Neutrophil (primary cell): ENCODE results near the gene GNA14.

Experiments used
- H3K27ac ChIP-seq: fragments of 200-600 bp; sonication (generic); 2 replicates; pipeline ENCODE4 v1.5.1; 2016; ENCODE audit warnings: mild to moderate bottlenecking, moderate library complexity
- H3K27me3 ChIP-seq: fragments of 200-600 bp; sonication (generic); 2 replicates; pipeline ENCODE4 v1.6.0; 2016; ENCODE audit warnings: mild to moderate bottlenecking
- H3K36me3 ChIP-seq: fragments of 200-600 bp; sonication (generic); 2 replicates; pipeline ENCODE4 v1.5.1; 2017
- H3K4me1 ChIP-seq, 2 experiments: fragments of 200-600 bp in 1 of 2; sonication (generic) in 1 of 2; 1 replicate in 1 of 2; 2 replicates in 1 of 2; pipeline versions ENCODE4 v1.5.1 to v1.6.1; 2013 to 2016; ENCODE audit warnings: low read depth in 1 of 2, low read length in 1 of 2, mild to moderate bottlenecking in 1 of 2, moderate library complexity in 1 of 2; ENCODE audit not compliant: control insufficient read depth in 1 of 2, insufficient read depth in 1 of 2
- H3K4me3 ChIP-seq, 2 experiments: fragments of 200-600 bp in 1 of 2; sonication (generic) in 1 of 2; 1 replicate in 1 of 2; 2 replicates in 1 of 2; pipeline ENCODE4 v1.5.1; 2013 to 2016; ENCODE audit warnings: low read depth in 1 of 2, low read length in 1 of 2, mild to moderate bottlenecking in 1 of 2, moderate library complexity in 1 of 2
- H3K9me3 ChIP-seq: fragments of 200-600 bp; sonication (generic); 2 replicates; pipeline ENCODE4 v1.5.1; 2016
- TF ChIP-seq, protein P1 (sequence below): fragments of 200-600 bp; sonication (generic); IDR thresholded peaks from 2 replicates; pipeline ENCODE4 v1.5.1; 2016; ENCODE audit warnings: antibody characterized with exemption

The GNA14 gene

GRCh38 chr9:77438653-77439052, 209.5 kb downstream of the GNA14 start:
- no peak overlapping the region for H3K4me3 ChIP-seq
- TF ChIP-seq, protein P1, sequence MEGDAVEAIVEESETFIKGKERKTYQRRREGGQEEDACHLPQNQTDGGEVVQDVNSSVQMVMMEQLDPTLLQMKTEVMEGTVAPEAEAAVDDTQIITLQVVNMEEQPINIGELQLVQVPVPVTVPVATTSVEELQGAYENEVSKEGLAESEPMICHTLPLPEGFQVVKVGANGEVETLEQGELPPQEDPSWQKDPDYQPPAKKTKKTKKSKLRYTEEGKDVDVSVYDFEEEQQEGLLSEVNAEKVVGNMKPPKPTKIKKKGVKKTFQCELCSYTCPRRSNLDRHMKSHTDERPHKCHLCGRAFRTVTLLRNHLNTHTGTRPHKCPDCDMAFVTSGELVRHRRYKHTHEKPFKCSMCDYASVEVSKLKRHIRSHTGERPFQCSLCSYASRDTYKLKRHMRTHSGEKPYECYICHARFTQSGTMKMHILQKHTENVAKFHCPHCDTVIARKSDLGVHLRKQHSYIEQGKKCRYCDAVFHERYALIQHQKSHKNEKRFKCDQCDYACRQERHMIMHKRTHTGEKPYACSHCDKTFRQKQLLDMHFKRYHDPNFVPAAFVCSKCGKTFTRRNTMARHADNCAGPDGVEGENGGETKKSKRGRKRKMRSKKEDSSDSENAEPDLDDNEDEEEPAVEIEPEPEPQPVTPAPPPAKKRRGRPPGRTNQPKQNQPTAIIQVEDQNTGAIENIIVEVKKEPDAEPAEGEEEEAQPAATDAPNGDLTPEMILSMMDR = no peak
- peaks cover 15 to 16% of the 10 kb centered on the region in 2 experiments for H3K4me1 ChIP-seq
- no peak overlapping the region for H3K27ac ChIP-seq
- no peaks in the 10 kb centered on the region for H3K36me3 ChIP-seq
- no peaks in the 10 kb centered on the region for H3K9me3 ChIP-seq
- no peaks in the 10 kb centered on the region for H3K27me3 ChIP-seq

- Histone ChIP-seq H3K36me3 (no peaks in the 10 kb centered on the region), H3K27ac (no peak overlapping the region), H3K4me1 (peaks cover 8 to 10% of the 10 kb centered on the region in 2 experiments), H3K27me3 (no peaks in the 10 kb centered on the region), H3K4me3 (no peak overlapping the region), H3K9me3 (no peaks in the 10 kb centered on the region)
- TF ChIP-seq, protein P1 = no peak
These were observed 212.4 kb downstream of the GNA14 start for GRCh38 chr9:77435688-77436087.

- no peaks in the 10 kb centered on the region for H3K27me3 ChIP-seq
- no peaks in the 10 kb centered on the region for H3K9me3 ChIP-seq
- no peak overlapping the region for H3K27ac ChIP-seq
- no peaks in the 10 kb centered on the region for H3K36me3 ChIP-seq
- no peak overlapping the region for H3K4me3 ChIP-seq
- TF ChIP-seq, protein P1 = no peak
- peaks cover 4 to 6% of the 10 kb centered on the region in 2 experiments for H3K4me1 ChIP-seq
These were observed 212.8 kb downstream of the GNA14 start for GRCh38 chr9:77435277-77435676.

- Histone ChIP-seq H3K36me3 (no peaks in the 10 kb centered on the region), H3K9me3 (no peaks in the 10 kb centered on the region), H3K4me3 (no peak overlapping the region), H3K27ac (no peak overlapping the region), H3K4me1 (peaks cover 0 to 3% of the 10 kb centered on the region in 2 experiments), H3K27me3 (no peaks in the 10 kb centered on the region)
- TF ChIP-seq, protein P1 = peak; percentile 39
These were observed 214.3 kb downstream of the GNA14 start for GRCh38 chr9:77433675-77434445.

DNA sequence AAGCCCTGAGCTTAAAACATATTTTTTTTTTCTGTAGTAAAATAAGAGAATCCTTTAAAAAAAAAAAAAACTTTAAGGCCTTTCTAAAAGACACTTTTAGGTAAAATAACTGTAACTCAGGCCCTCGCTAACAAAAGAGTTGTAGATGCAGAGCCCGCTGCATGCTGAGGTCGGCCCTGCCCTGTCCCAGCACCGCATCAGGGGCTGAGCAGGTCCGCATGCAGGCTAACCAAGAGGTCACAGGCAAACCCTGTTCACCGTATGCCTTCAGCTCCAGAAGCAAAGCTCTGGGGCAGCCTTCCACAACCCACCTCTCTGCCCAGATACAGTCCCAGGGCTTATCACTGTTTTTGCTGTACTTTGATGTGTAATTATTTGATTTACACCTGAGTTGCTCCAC, 216.1 kb downstream of the GNA14 start:
- no peaks in the 10 kb centered on the region for H3K9me3 ChIP-seq
- H3K4me1 ChIP-seq = peaks cover 8 to 10% of the 10 kb centered on the region in 2 experiments
- H3K4me3 ChIP-seq = no peak overlapping the region
- no peaks in the 10 kb centered on the region for H3K36me3 ChIP-seq
- TF ChIP-seq, protein P1 = no peak
- no peaks in the 10 kb centered on the region for H3K27me3 ChIP-seq
- no peak overlapping the region for H3K27ac ChIP-seq
